ENCODE results near the gene B4GALNT3.

- TF ChIP-seq CTCF (IDR thresholded peaks at IDR 0.05; ENCODE audit: poor library complexity): no peak
- TF ChIP-seq EZH2 (IDR thresholded peaks at IDR 0.05; ENCODE audit: borderline replicate concordance): no peak
- no peak for TF ChIP-seq EZH2phosphoT487 (IDR thresholded peaks at IDR 0.05; ENCODE audit: low read depth, severe bottlenecking, unreplicated experiment)
Observed at GRCh38 chr12:592024-592505, 132.3 kb downstream of the B4GALNT3 start.

All from hepatocyte (in vitro differentiated cells).